ENCODE results near the gene CHAT. TPM values are rescaled to one million over a fixed set of nuclear protein-coding genes. Genes with fewer than 3 reads are reported as not detected.

CHAT gene
- total RNA-seq, result 0.54 and 0.83 TPM in 2 replicates

GRCh38 chr10:49613882-49614241 lies at the start of gene CHAT:
Gene CHAT (plus strand): TSS chr10:49614037. CDS start chr10:49614190, 153 bp downstream.
- intact Hi-C loops (cut with micrococcal nuclease), result no loop called here
- DNase-seq (ENCODE audit: low spot score), result no peak
- no peak within 1 kb of the TSS for H3K4me3 Mint-ChIP-seq
- H3K9me3 Mint-ChIP-seq, result peaks cover 3% of the 10 kb centered on the region
- H3K36me3 Mint-ChIP-seq (ENCODE audit: low read depth), result no peaks in the 10 kb centered on the region
- peaks cover 57% of the 10 kb centered on the region for H3K27me3 Mint-ChIP-seq (ENCODE audit: insufficient read depth)
- no peak within 1 kb of the TSS for H3K27ac Mint-ChIP-seq
- no peaks in the 10 kb centered on the region for H3K4me1 Mint-ChIP-seq (ENCODE audit: low read depth)

- Mint-ChIP-seq H3K27ac (no peak overlapping the region), H3K36me3 (ENCODE audit: low read depth) (no peaks in the 10 kb centered on the region), H3K4me3 (no peak overlapping the region)
Observed at GRCh38 chr10:49564461-49565009, 49.3 kb upstream of the CHAT start.

GRCh38 chr10:49567810-49568209 lies 46.0 kb upstream of the CHAT start:
- no peak overlapping the region for H3K4me3 Mint-ChIP-seq
- no peaks in the 10 kb centered on the region for H3K9me3 Mint-ChIP-seq
- DNase-seq (ENCODE audit: low spot score), result no peak
- H3K27me3 Mint-ChIP-seq (ENCODE audit: insufficient read depth), result no peaks in the 10 kb centered on the region
- H3K27ac Mint-ChIP-seq, result no peak overlapping the region
- H3K4me1 Mint-ChIP-seq (ENCODE audit: low read depth), result peaks cover 11% of the 10 kb centered on the region
- intact Hi-C loops (cut with micrococcal nuclease), result no loop called here
- no peaks in the 10 kb centered on the region for H3K36me3 Mint-ChIP-seq (ENCODE audit: low read depth)

More at GRCh38 chr10:49564461-49565009, 49.3 kb upstream of the CHAT start:
- DNase-seq (ENCODE audit: low spot score), result no peak
- no peaks in the 10 kb centered on the region for H3K9me3 Mint-ChIP-seq
- peaks cover 11% of the 10 kb centered on the region for H3K4me1 Mint-ChIP-seq (ENCODE audit: low read depth)
- intact Hi-C loops (cut with micrococcal nuclease), result loop anchor here (1.0 kb wide), 1 partner anchor 13 kb away; no protein-coding TSS in a partner anchor
- no peaks in the 10 kb centered on the region for H3K27me3 Mint-ChIP-seq (ENCODE audit: insufficient read depth)

GRCh38 chr10:49568235-49568634 lies 45.6 kb upstream of the CHAT start:
- Mint-ChIP-seq H3K9me3 (no peaks in the 10 kb centered on the region), H3K27ac (no peak overlapping the region)
- DNase-seq (ENCODE audit: low spot score), result no peak

GRCh38 chr10:49569031-49569631 lies 44.7 kb upstream of the CHAT start:
- peaks cover 11% of the 10 kb centered on the region for H3K4me1 Mint-ChIP-seq (ENCODE audit: low read depth)
- H3K27ac Mint-ChIP-seq, result no peak overlapping the region
- no peaks in the 10 kb centered on the region for H3K36me3 Mint-ChIP-seq (ENCODE audit: low read depth)
- no peaks in the 10 kb centered on the region for H3K27me3 Mint-ChIP-seq (ENCODE audit: insufficient read depth)
- DNase-seq (ENCODE audit: low spot score), result no peak
- H3K9me3 Mint-ChIP-seq, result no peaks in the 10 kb centered on the region
- intact Hi-C loops (cut with micrococcal nuclease), result no loop called here
- no peak overlapping the region for H3K4me3 Mint-ChIP-seq

More at GRCh38 chr10:49568235-49568634, 45.6 kb upstream of the CHAT start:
- intact Hi-C loops (cut with micrococcal nuclease), result no loop called here
- H3K4me1 Mint-ChIP-seq (ENCODE audit: low read depth), result peaks cover 11% of the 10 kb centered on the region
- no peak overlapping the region for H3K4me3 Mint-ChIP-seq
- no peaks in the 10 kb centered on the region for H3K27me3 Mint-ChIP-seq (ENCODE audit: insufficient read depth)
- no peaks in the 10 kb centered on the region for H3K36me3 Mint-ChIP-seq (ENCODE audit: low read depth)

GRCh38 chr10:49571388-49571787 lies 42.4 kb upstream of the CHAT start:
- Mint-ChIP-seq H3K4me1 (ENCODE audit: low read depth) (peaks cover 11% of the 10 kb centered on the region), H3K27ac (no peak overlapping the region), H3K4me3 (no peak overlapping the region), H3K36me3 (ENCODE audit: low read depth) (no peaks in the 10 kb centered on the region), H3K27me3 (ENCODE audit: insufficient read depth) (no peaks in the 10 kb centered on the region), H3K9me3 (no peaks in the 10 kb centered on the region)
- DNase-seq (ENCODE audit: low spot score), result no peak
- intact Hi-C loops (cut with micrococcal nuclease), result no loop called here

GRCh38 chr10:49572594-49573114 lies 41.2 kb upstream of the CHAT start:
- H3K36me3 Mint-ChIP-seq (ENCODE audit: low read depth), result no peaks in the 10 kb centered on the region
- peaks cover 19% of the 10 kb centered on the region for H3K4me1 Mint-ChIP-seq (ENCODE audit: low read depth)
- DNase-seq (ENCODE audit: low spot score), result no peak
- H3K4me3 Mint-ChIP-seq, result no peak overlapping the region
- H3K9me3 Mint-ChIP-seq, result no peaks in the 10 kb centered on the region
- intact Hi-C loops (cut with micrococcal nuclease), result no loop called here
- H3K27ac Mint-ChIP-seq, result no peak overlapping the region
- no peaks in the 10 kb centered on the region for H3K27me3 Mint-ChIP-seq (ENCODE audit: insufficient read depth)

GRCh38 chr10:49575489-49576072 lies 38.3 kb upstream of the CHAT start:
- Mint-ChIP-seq H3K36me3 (ENCODE audit: low read depth) (no peaks in the 10 kb centered on the region), H3K27me3 (ENCODE audit: insufficient read depth) (peaks cover 2% of the 10 kb centered on the region), H3K4me3 (no peak overlapping the region), H3K4me1 (ENCODE audit: low read depth) (peaks cover 7% of the 10 kb centered on the region), H3K27ac (no peak overlapping the region), H3K9me3 (no peaks in the 10 kb centered on the region)
- intact Hi-C loops (cut with micrococcal nuclease), result no loop called here
- DNase-seq (ENCODE audit: low spot score), result no peak

GRCh38 chr10:49577182-49577925 lies 36.5 kb upstream of the CHAT start:
- Mint-ChIP-seq H3K4me1 (ENCODE audit: low read depth) (peaks cover 13% of the 10 kb centered on the region), H3K27me3 (ENCODE audit: insufficient read depth) (peaks cover 2% of the 10 kb centered on the region), H3K36me3 (ENCODE audit: low read depth) (no peaks in the 10 kb centered on the region), H3K4me3 (no peak overlapping the region), H3K9me3 (no peaks in the 10 kb centered on the region), H3K27ac (no peak overlapping the region)
- intact Hi-C loops (cut with micrococcal nuclease), result loop anchor here (1.0 kb wide), 1 partner anchor 12 kb away; no protein-coding TSS in a partner anchor
- no peak for DNase-seq (ENCODE audit: low spot score)

- Mint-ChIP-seq H3K36me3 (ENCODE audit: low read depth) (no peaks in the 10 kb centered on the region), H3K9me3 (no peaks in the 10 kb centered on the region), H3K27ac (no peak overlapping the region), H3K4me3 (no peak overlapping the region), H3K4me1 (ENCODE audit: low read depth) (peaks cover 15% of the 10 kb centered on the region), H3K27me3 (ENCODE audit: insufficient read depth) (peaks cover 4% of the 10 kb centered on the region)
- DNase-seq (ENCODE audit: low spot score), result no peak
- intact Hi-C loops (cut with micrococcal nuclease), result no loop called here
Observed at GRCh38 chr10:49578392-49578791, 35.4 kb upstream of the CHAT start.

- Mint-ChIP-seq H3K4me1 (ENCODE audit: low read depth) (peaks cover 15% of the 10 kb centered on the region), H3K27me3 (ENCODE audit: insufficient read depth) (peaks cover 4% of the 10 kb centered on the region), H3K9me3 (no peaks in the 10 kb centered on the region), H3K4me3 (no peak overlapping the region), H3K36me3 (ENCODE audit: low read depth) (no peaks in the 10 kb centered on the region), H3K27ac (no peak overlapping the region)
- intact Hi-C loops (cut with micrococcal nuclease), result no loop called here
- DNase-seq (ENCODE audit: low spot score), result no peak
Observed at GRCh38 chr10:49579621-49580020, 34.2 kb upstream of the CHAT start.

GRCh38 chr10:49585387-49585786 lies 28.4 kb upstream of the CHAT start:
- Mint-ChIP-seq H3K9me3 (peaks cover 6% of the 10 kb centered on the region), H3K27me3 (ENCODE audit: insufficient read depth) (peaks cover 8% of the 10 kb centered on the region), H3K4me3 (no peak overlapping the region), H3K27ac (no peak overlapping the region), H3K36me3 (ENCODE audit: low read depth) (no peaks in the 10 kb centered on the region), H3K4me1 (ENCODE audit: low read depth) (peaks cover 7% of the 10 kb centered on the region)
- DNase-seq (ENCODE audit: low spot score), result no peak
- intact Hi-C loops (cut with micrococcal nuclease), result no loop called here

- no peak for DNase-seq (ENCODE audit: low spot score)
- Mint-ChIP-seq H3K27ac (no peak overlapping the region), H3K36me3 (ENCODE audit: low read depth) (no peaks in the 10 kb centered on the region), H3K4me1 (ENCODE audit: low read depth) (no peaks in the 10 kb centered on the region), H3K4me3 (no peak overlapping the region), H3K27me3 (ENCODE audit: insufficient read depth) (peaks cover 6% of the 10 kb centered on the region), H3K9me3 (peaks cover 6% of the 10 kb centered on the region)
- intact Hi-C loops (cut with micrococcal nuclease), result no loop called here
Observed at GRCh38 chr10:49587981-49588380, 25.9 kb upstream of the CHAT start.

All from activated T-helper 1 cell treated with anti-CD3 and anti-CD28 coated beads, Interleukin-12 subunit alpha, Interleukin-12 subunit beta, Interleukin-2, Interleukin-4 antibody, amounts not matched to agents 30 ng/mL and 10 ng/mL and 1 ng/mL, durations not matched to agents 14 hours and 24 hours and 36 hours (primary cell).